Measurements from ENCODE around the gene ALAS1. TPM values are rescaled to one million over a fixed set of nuclear protein-coding genes. Genes with fewer than 3 reads are reported as not detected.
A peak's percentile ranks its signal among the peaks of the same experiment; 100 is the strongest.

Gene ALAS1
- total RNA-seq, 1 experiment from 2014 or later: 69.5 TPM

- H3K79me2 ChIP-seq (ENCODE audit: low read length): no peaks in the 10 kb centered on the region
- intact Hi-C loops (cut with micrococcal nuclease): no loop called here
- no peak overlapping the region for H3K9ac ChIP-seq (ENCODE audit: low read length)
- no peak overlapping the region for H3K4me3 ChIP-seq (ENCODE audit: low read length)
- no peaks in the 10 kb centered on the region for H3K9me2 ChIP-seq (replicated peaks; ENCODE audit: low read length)
- ChIA-PET POLR2A (ENCODE audit: unreplicated experiment) (interaction anchor here (0.6 kb wide), 1 partner anchor 112 kb away, joined by 3 read pairs; no protein-coding TSS in a partner anchor), CTCF (no interaction called here)
- ATAC-seq: no peak
- H3K4me1 ChIP-seq (ENCODE audit: insufficient read depth, low read length): no peaks in the 10 kb centered on the region
- no peaks in the 10 kb centered on the region for H3K9me3 ChIP-seq (ENCODE audit: low read length)
- H4K20me1 ChIP-seq (ENCODE audit: low read length): no peaks in the 10 kb centered on the region
- no peak overlapping the region for H2AFZ ChIP-seq (ENCODE audit: low read length)
- H3K27me3 ChIP-seq (ENCODE audit: low read length): no peaks in the 10 kb centered on the region
- H3K4me2 ChIP-seq (ENCODE audit: low read length): no peak overlapping the region
- no peak for DNase-seq
- no peak overlapping the region for H3K27ac ChIP-seq (ENCODE audit: low read length)
- BruUV-seq (replicated peaks): no TSS peak
- H3F3A ChIP-seq (ENCODE audit: low read length, unreplicated experiment): no peaks in the 10 kb centered on the region
- TF ChIP-seq EZH2phosphoT487 (IDR thresholded peaks at IDR 0.05; ENCODE audit: borderline replicate concordance, low read length) (no peak), EZH2 (IDR thresholded peaks at IDR 0.05; ENCODE audit: low read length, unreplicated experiment) (no peak), CTCF (conservative IDR thresholded peaks at IDR 0.05; ENCODE audit: low read depth, low read length) (no peak)
- H3K36me3 ChIP-seq (ENCODE audit: low read depth, low read length): peaks cover 31% of the 10 kb centered on the region
Observed at GRCh38 chr3:52227766-52228165, 29.8 kb downstream of the ALAS1 start.

- no peak overlapping the region for H3K27ac ChIP-seq (ENCODE audit: low read length)
- no peaks in the 10 kb centered on the region for H3K4me1 ChIP-seq (ENCODE audit: insufficient read depth, low read length)
- H3F3A ChIP-seq (ENCODE audit: low read length, unreplicated experiment): no peaks in the 10 kb centered on the region
- POLR2A ChIA-PET (ENCODE audit: unreplicated experiment): no interaction called here
- H3K9ac ChIP-seq (ENCODE audit: low read length): no peak overlapping the region
- peaks cover 31% of the 10 kb centered on the region for H3K36me3 ChIP-seq (ENCODE audit: low read depth, low read length)
- H3K9me2 ChIP-seq (replicated peaks; ENCODE audit: low read length): no peaks in the 10 kb centered on the region
- no peaks in the 10 kb centered on the region for H3K27me3 ChIP-seq (ENCODE audit: low read length)
- ATAC-seq: no peak
- H2AFZ ChIP-seq (ENCODE audit: low read length): no peak overlapping the region
- no peaks in the 10 kb centered on the region for H3K79me2 ChIP-seq (ENCODE audit: low read length)
- H3K4me3 ChIP-seq (ENCODE audit: low read length): no peak overlapping the region
- TF ChIP-seq EZH2phosphoT487 (IDR thresholded peaks at IDR 0.05; ENCODE audit: borderline replicate concordance, low read length) (no peak), CTCF (conservative IDR thresholded peaks at IDR 0.05; ENCODE audit: low read depth, low read length) (no peak), EZH2 (IDR thresholded peaks at IDR 0.05; ENCODE audit: low read length, unreplicated experiment) (no peak)
- BruUV-seq (replicated peaks): no TSS peak
- intact Hi-C loops (cut with micrococcal nuclease): no loop called here
- no peak for DNase-seq
- H3K4me2 ChIP-seq (ENCODE audit: low read length): no peak overlapping the region
- H4K20me1 ChIP-seq (ENCODE audit: low read length): no peaks in the 10 kb centered on the region
- H3K9me3 ChIP-seq (ENCODE audit: low read length): no peaks in the 10 kb centered on the region
- CTCF ChIA-PET: no interaction called here
Observed at GRCh38 chr3:52228266-52228665, 30.3 kb downstream of the ALAS1 start.

DNA sequence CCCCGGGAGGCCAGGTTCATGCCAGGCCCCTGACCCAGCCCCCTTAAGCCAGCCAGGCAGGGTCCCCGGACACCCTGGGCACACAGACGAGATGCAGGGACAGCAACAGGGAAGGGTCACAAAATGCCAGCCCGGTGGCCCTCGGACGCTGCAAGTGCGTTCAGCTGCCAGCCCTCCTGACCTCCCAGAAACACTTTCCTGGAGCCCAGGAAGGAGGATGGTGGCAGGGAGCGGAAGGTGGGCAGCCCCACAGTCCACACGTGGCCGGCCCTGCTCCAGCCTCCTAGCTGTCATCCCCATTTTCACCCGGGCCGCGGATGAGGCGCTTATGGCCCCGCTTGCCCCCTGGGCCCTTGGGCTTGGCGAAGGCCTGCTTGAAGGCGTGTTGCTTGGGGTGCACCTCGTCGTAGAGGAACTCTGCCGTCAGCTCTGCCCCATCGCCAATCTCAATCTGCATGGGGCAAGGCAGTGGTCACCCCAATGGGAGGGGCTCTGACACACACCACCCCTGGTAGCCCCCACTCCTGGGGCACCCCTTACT is 30.9 kb downstream of the ALAS1 start:
- Histone ChIP-seq H3K27ac (ENCODE audit: low read length) (no peak overlapping the region), H3F3A (ENCODE audit: low read length, unreplicated experiment) (no peaks in the 10 kb centered on the region), H3K27me3 (ENCODE audit: low read length) (no peaks in the 10 kb centered on the region), H2AFZ (ENCODE audit: low read length) (no peak overlapping the region), H3K4me1 (ENCODE audit: insufficient read depth, low read length) (no peaks in the 10 kb centered on the region), H3K9me2 (replicated peaks; ENCODE audit: low read length) (no peaks in the 10 kb centered on the region), H3K9ac (ENCODE audit: low read length) (no peak overlapping the region), H3K36me3 (ENCODE audit: low read depth, low read length) (peaks cover 31% of the 10 kb centered on the region), H4K20me1 (ENCODE audit: low read length) (no peaks in the 10 kb centered on the region), H3K9me3 (ENCODE audit: low read length) (no peaks in the 10 kb centered on the region), H3K79me2 (ENCODE audit: low read length) (0 out of 2 replicates have a peak, but pooled peaks cover under 1% of the 10 kb centered on the region), H3K4me2 (ENCODE audit: low read length) (no peak overlapping the region), H3K4me3 (ENCODE audit: low read length) (no peak overlapping the region)
- ATAC-seq (no peak), DNase-seq (no peak)
- ChIA-PET CTCF (no interaction called here), POLR2A (ENCODE audit: unreplicated experiment) (no interaction called here)
- BruUV-seq (replicated peaks): TSS peak; percentile 30
- TF ChIP-seq EZH2phosphoT487 (IDR thresholded peaks at IDR 0.05; ENCODE audit: borderline replicate concordance, low read length) (no peak), CTCF (conservative IDR thresholded peaks at IDR 0.05; ENCODE audit: low read depth, low read length) (no peak), EZH2 (IDR thresholded peaks at IDR 0.05; ENCODE audit: low read length, unreplicated experiment) (no peak)
- intact Hi-C loops (cut with micrococcal nuclease): no loop called here

Data from PC-3 (cell line).